SU-DHL-6 (cell line): Measurements from ENCODE around the gene DLG1.

Experiments
- H2AFZ ChIP-seq: fragments of 200-600 bp; sonication (generic); 2 replicates; pipeline ENCODE4 v1.6.1; 2014; ENCODE audit warnings: low read depth, mild to moderate bottlenecking, moderate library complexity, mixed read lengths, antibody characterized with exemption, low read length; ENCODE audit not compliant: severe bottlenecking
- H3F3A ChIP-seq: fragments of 200-600 bp; shearing (Covaris generic); 2 replicates; pipeline ENCODE4 v1.6.0; 2016; ENCODE audit warnings: antibody characterized with exemption, mild to moderate bottlenecking; ENCODE audit not compliant: insufficient read depth
- H3K27ac ChIP-seq: fragments of 200-600 bp; sonication (generic); 2 replicates; pipeline ENCODE4 v1.5.1; 2016; ENCODE audit warnings: low read depth, mild to moderate bottlenecking, low read length, moderate library complexity, mixed read lengths
- H3K27me3 ChIP-seq: fragments of 200-600 bp; sonication (generic), shearing (Covaris generic); 2 replicates; pipeline ENCODE4 v1.6.0; 2014; ENCODE audit warnings: mild to moderate bottlenecking, low read length
- H3K36me3 ChIP-seq: fragments of 200-600 bp; sonication (generic); 2 replicates; pipeline ENCODE4 v1.6.1; 2014; ENCODE audit warnings: mild to moderate bottlenecking, low read length, mixed read lengths
- H3K4me2 ChIP-seq: fragments of 300-600, 200-600 bp; shearing (Covaris generic), sonication (generic); 2 replicates; pipeline ENCODE4 v1.6.0; 2014; ENCODE audit warnings: low read length, low read depth, mild to moderate bottlenecking; ENCODE audit not compliant: poor library complexity, severe bottlenecking
- H3K4me3 ChIP-seq: fragments of 200-600 bp; sonication (generic); 2 replicates; pipeline ENCODE4 v1.5.1; 2014; ENCODE audit warnings: antibody characterized with exemption, low read length, mild to moderate bottlenecking, mixed read lengths; ENCODE audit not compliant: insufficient read depth, poor library complexity, severe bottlenecking
- H3K79me2 ChIP-seq: fragments of 200-600 bp; sonication (generic); 2 replicates; pipeline ENCODE4 v1.6.1; 2014; ENCODE audit warnings: mild to moderate bottlenecking, low read length, moderate library complexity; ENCODE audit not compliant: insufficient read depth
- H3K9ac ChIP-seq: fragments of 200-600 bp; sonication (generic); 2 replicates; pipeline ENCODE4 v1.7.0; 2014; ENCODE audit warnings: mild to moderate bottlenecking, low read length
- H3K9me2 ChIP-seq: fragments of 200-600 bp; sonication (generic); replicated peaks from 2 replicates; pipeline ENCODE4 v1.6.1; 2014; ENCODE audit warnings: low read length; ENCODE audit not compliant: insufficient read depth
- H3K9me3 ChIP-seq: fragments of 200-600 bp; sonication (generic); 2 replicates; pipeline ENCODE4 v1.6.1; 2014; ENCODE audit warnings: low read length, mixed read lengths; ENCODE audit not compliant: insufficient read depth
- H4K20me1 ChIP-seq: fragments of 200-600 bp; sonication (generic); 2 replicates; pipeline ENCODE4 v1.6.1; 2014; ENCODE audit warnings: low read depth, mild to moderate bottlenecking, antibody characterized with exemption, low read length, moderate library complexity, mixed read lengths
- EZH2phosphoT487 ChIP-seq: fragments of 200-600 bp; sonication (generic), shearing (Covaris generic); conservative IDR thresholded peaks from 2 replicates; pipeline ENCODE4 v1.6.1; 2018; ENCODE audit warnings: mild to moderate bottlenecking, antibody characterized with exemption, low read length, moderate library complexity, mixed read lengths
- TF ChIP-seq, protein P1 (sequence below): fragments of 200-600 bp; sonication (generic); IDR thresholded peaks from one replicate; pipeline ENCODE4 v1.5.1; 2017; ENCODE audit warnings: antibody characterized with exemption, mild to moderate bottlenecking, low read length, moderate library complexity; ENCODE audit not compliant: insufficient read depth, poor library complexity, severe bottlenecking

The DLG1 gene

DNA sequence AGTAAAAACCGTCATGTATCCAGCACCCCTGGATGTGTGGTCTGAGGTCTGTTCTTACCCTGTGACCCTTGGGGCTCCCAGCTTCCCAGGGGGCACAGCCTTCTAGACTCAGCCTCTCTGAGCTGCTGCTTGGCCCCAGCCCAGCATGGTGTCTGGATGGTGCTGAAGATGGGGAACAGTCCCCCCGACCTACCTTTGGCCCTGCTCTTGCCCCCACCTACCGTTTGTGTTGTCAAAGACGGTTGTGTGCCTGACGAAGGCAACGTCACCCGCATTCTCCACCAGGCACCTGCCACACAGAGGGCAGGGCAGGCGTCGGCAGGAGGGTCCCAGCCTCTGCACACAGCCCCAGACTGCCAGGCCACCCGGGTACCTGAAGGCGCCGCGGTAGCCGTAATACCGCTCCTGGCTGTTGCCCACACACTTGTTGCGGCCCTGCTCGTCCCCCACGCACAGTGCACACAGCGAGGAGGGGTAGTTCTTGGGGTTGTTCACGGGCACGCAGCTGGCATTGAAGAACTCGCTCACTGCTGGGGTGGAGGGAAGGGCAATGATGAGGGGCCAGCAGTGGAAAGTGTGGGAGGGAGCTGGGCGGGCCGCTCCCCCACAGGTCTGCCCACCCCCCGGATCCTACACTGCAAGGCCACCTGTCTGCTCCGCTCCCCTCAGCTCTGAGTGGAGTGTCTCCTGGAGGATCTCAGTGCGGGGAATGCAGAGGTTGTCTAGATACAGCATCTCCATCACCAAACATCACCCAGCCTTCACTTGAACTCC, 289.8 kb downstream of the DLG1 start:
- Histone ChIP-seq H3K9me3 (no peaks in the 10 kb centered on the region), H4K20me1 (no peaks in the 10 kb centered on the region), H3K9ac (no peak overlapping the region), H3K4me3 (no peak overlapping the region), H3K79me2 (no peaks in the 10 kb centered on the region), H2AFZ (no peak overlapping the region), H3K27me3 (no peaks in the 10 kb centered on the region), H3K36me3 (no peaks in the 10 kb centered on the region), H3K27ac (no peak overlapping the region), H3F3A (no peaks in the 10 kb centered on the region), H3K4me2 (no peak overlapping the region), H3K9me2 (no peaks in the 10 kb centered on the region)
- TF ChIP-seq, protein P1, sequence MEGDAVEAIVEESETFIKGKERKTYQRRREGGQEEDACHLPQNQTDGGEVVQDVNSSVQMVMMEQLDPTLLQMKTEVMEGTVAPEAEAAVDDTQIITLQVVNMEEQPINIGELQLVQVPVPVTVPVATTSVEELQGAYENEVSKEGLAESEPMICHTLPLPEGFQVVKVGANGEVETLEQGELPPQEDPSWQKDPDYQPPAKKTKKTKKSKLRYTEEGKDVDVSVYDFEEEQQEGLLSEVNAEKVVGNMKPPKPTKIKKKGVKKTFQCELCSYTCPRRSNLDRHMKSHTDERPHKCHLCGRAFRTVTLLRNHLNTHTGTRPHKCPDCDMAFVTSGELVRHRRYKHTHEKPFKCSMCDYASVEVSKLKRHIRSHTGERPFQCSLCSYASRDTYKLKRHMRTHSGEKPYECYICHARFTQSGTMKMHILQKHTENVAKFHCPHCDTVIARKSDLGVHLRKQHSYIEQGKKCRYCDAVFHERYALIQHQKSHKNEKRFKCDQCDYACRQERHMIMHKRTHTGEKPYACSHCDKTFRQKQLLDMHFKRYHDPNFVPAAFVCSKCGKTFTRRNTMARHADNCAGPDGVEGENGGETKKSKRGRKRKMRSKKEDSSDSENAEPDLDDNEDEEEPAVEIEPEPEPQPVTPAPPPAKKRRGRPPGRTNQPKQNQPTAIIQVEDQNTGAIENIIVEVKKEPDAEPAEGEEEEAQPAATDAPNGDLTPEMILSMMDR = no peak
- TF ChIP-seq EZH2phosphoT487 = no peak

GRCh38 chr3:197007953-197008352, 290.5 kb downstream of the DLG1 start:
- H3K36me3 ChIP-seq = no peaks in the 10 kb centered on the region
- H3K79me2 ChIP-seq = no peaks in the 10 kb centered on the region
- H3K27ac ChIP-seq = no peak overlapping the region
- H3K4me2 ChIP-seq = no peak overlapping the region
- TF ChIP-seq, protein P1 = no peak
- no peak for TF ChIP-seq EZH2phosphoT487
- no peak overlapping the region for H2AFZ ChIP-seq
- no peak overlapping the region for H3K9ac ChIP-seq
- no peaks in the 10 kb centered on the region for H3K9me2 ChIP-seq
- no peaks in the 10 kb centered on the region for H3F3A ChIP-seq
- H3K9me3 ChIP-seq = no peaks in the 10 kb centered on the region
- no peaks in the 10 kb centered on the region for H4K20me1 ChIP-seq
- H3K27me3 ChIP-seq = no peaks in the 10 kb centered on the region
- H3K4me3 ChIP-seq = no peak overlapping the region

- no peak overlapping the region for H3K9ac ChIP-seq
- no peak overlapping the region for H3K4me3 ChIP-seq
- H3K36me3 ChIP-seq = no peaks in the 10 kb centered on the region
- TF ChIP-seq, protein P1 = no peak
- TF ChIP-seq EZH2phosphoT487 = no peak
- H3K9me2 ChIP-seq = no peaks in the 10 kb centered on the region
- no peaks in the 10 kb centered on the region for H3F3A ChIP-seq
- H2AFZ ChIP-seq = no peak overlapping the region
- no peaks in the 10 kb centered on the region for H3K27me3 ChIP-seq
- no peak overlapping the region for H3K27ac ChIP-seq
- no peaks in the 10 kb centered on the region for H4K20me1 ChIP-seq
- no peaks in the 10 kb centered on the region for H3K9me3 ChIP-seq
- no peaks in the 10 kb centered on the region for H3K79me2 ChIP-seq
- H3K4me2 ChIP-seq = no peak overlapping the region
Observed at GRCh38 chr3:197007296-197007940, 291.0 kb downstream of the DLG1 start.
